GM12878 (cell line): ENCODE measurements around the gene MX1. TPM values are rescaled to one million over a fixed set of nuclear protein-coding genes. Genes with fewer than 3 reads are reported as not detected.

Experiments used
- ATAC-seq: fragments of 200-7000 bp; cut with Tn5 transposase; 3 replicates; pipeline ENCODE4 v1.9.1; 2020; ENCODE audit warnings: mild to moderate bottlenecking, moderate library complexity
- BruUV-seq: library from RNA; stranded (reverse); fragments of 400-500 nt; replicated peaks from 2 replicates; lab custom pipeline; 2021; lab: Mats Ljungman, UMichigan
- CTCF ChIA-PET: fragments of 300-600 bp; sonication (Branson Sonifier 250); formaldehyde crosslinking; extraction: SDS; loops from one replicate; lab custom pipeline; 2021; ENCODE audit warnings: inconsistent platforms; lab: Yijun Ruan, JAX
- POLR2A ChIA-PET: fragments of 350-600 bp; formaldehyde crosslinking; extraction: SDS; loops from one replicate; lab custom pipeline; 2021; ENCODE audit warnings: inconsistent platforms; lab: Charles Lee
- RAD21 ChIA-PET: fragments of 300-600 bp; sonication (Branson Sonifier 250); formaldehyde crosslinking; loops from one replicate; lab custom pipeline; 2023; ENCODE audit warnings: antibody characterized with exemption; ENCODE audit not compliant: unreplicated experiment; lab: Charles Lee
- SMC1A ChIA-PET: fragments of 300-600 bp; sonication (Branson Sonifier 250); formaldehyde crosslinking; loops from one replicate; lab custom pipeline; 2023; ENCODE audit not compliant: unreplicated experiment, uncharacterized antibody; lab: Charles Lee
- DNase-seq: peaks from one replicate; pipeline ENCODE4 v3.0.0-alpha.2; 2011; ENCODE audit warnings: low read depth, low spot score
- FAIRE-seq: peaks from 3 replicates; lab custom pipeline; 2011; peaks lifted over from hg19 to GRCh38; lab: Jason Lieb, UNC
- H2AFZ ChIP-seq: 2 replicates; pipeline ENCODE4 v1.6.0; 2011; ENCODE audit warnings: low read depth, low read length, control low read depth; ENCODE audit not compliant: control insufficient read depth
- H3K27ac ChIP-seq: 2 replicates; pipeline ENCODE4 v1.5.1; 2011; ENCODE audit warnings: control low read depth; ENCODE audit not compliant: control insufficient read depth, insufficient read depth
- H3K27me3 ChIP-seq, 2 experiments: replicated peaks in 1 of 2; 2 replicates each; pipeline versions ENCODE4 v1.6.0 to v1.6.1; 2011; ENCODE audit warnings: low read length in 1 of 2; ENCODE audit not compliant: control insufficient read depth in 2 of 2, insufficient read depth in 2 of 2
- H3K36me3 ChIP-seq, 2 experiments: 2 replicates each; pipeline ENCODE4 v1.5.1; 2011; ENCODE audit warnings: low read length in 1 of 2; ENCODE audit not compliant: control insufficient read depth in 2 of 2, insufficient read depth in 2 of 2
- H3K4me1 ChIP-seq: 2 replicates; pipeline ENCODE4 v1.6.1; 2011; ENCODE audit warnings: mild to moderate bottlenecking, low read length, moderate library complexity, mixed read lengths; ENCODE audit not compliant: control insufficient read depth, insufficient read depth
- H3K4me2 ChIP-seq: 2 replicates; pipeline ENCODE4 v1.6.0; 2011; ENCODE audit warnings: control low read depth; ENCODE audit not compliant: control insufficient read depth, insufficient read depth
- H3K4me3 ChIP-seq: fragments of 200-600 bp; sonication (generic); 2 replicates; pipeline ENCODE4 v1.5.1; 2016
- H3K79me2 ChIP-seq: 2 replicates; pipeline ENCODE4 v1.6.0; 2011; ENCODE audit warnings: low read length; ENCODE audit not compliant: control insufficient read depth, insufficient read depth
- H3K9ac ChIP-seq: 2 replicates; pipeline ENCODE4 v1.8.0; 2011; ENCODE audit warnings: low read length, control low read depth, mixed read lengths; ENCODE audit not compliant: control insufficient read depth, insufficient read depth
- H3K9me3 ChIP-seq: replicated peaks from 3 replicates; pipeline ENCODE4 v1.5.1; 2011; ENCODE audit warnings: mild to moderate bottlenecking, low read length; ENCODE audit not compliant: control insufficient read depth, insufficient read depth
- H4K20me1 ChIP-seq: 2 replicates; pipeline ENCODE4 v1.6.0; 2011; ENCODE audit not compliant: control insufficient read depth, insufficient read depth
- CEBPB ChIP-seq, 2 experiments: fragments of 150-350 bp in 1 of 2; IDR thresholded peaks; 2 replicates each; pipeline ENCODE4 v1.6.1; 2012 to 2014; ENCODE audit warnings: low read depth in 2 of 2, low read length in 2 of 2, borderline replicate concordance in 1 of 2, inconsistent platforms in 1 of 2
- CREM ChIP-seq: IDR thresholded peaks from 2 replicates; pipeline ENCODE4 v1.6.1; 2014; ENCODE audit warnings: antibody characterized with exemption, low read depth
- EGR1 ChIP-seq, 2 experiments: IDR thresholded peaks; 1 replicate in 1 of 2; 2 replicates in 1 of 2; pipeline ENCODE4 v1.6.1; 2011 to 2012; ENCODE audit warnings: low read depth in 2 of 2, low read length in 2 of 2, borderline replicate concordance in 1 of 2, mild to moderate bottlenecking in 1 of 2, moderate library complexity in 1 of 2
- ETV6 ChIP-seq, 2 experiments: fragments of 450-650 bp in 1 of 2; IDR thresholded peaks in 1 of 2; conservative IDR thresholded peaks in 1 of 2; 2 replicates each; pipeline ENCODE4 v1.6.1; 2014; ENCODE audit warnings: antibody characterized with exemption in 1 of 2, borderline replicate concordance in 1 of 2, low read depth in 1 of 2, mild to moderate bottlenecking in 1 of 2, moderate library complexity in 1 of 2
- GATAD2B ChIP-seq: fragments of 450-650 bp; conservative IDR thresholded peaks from 2 replicates; pipeline ENCODE4 v1.6.1; 2017; ENCODE audit warnings: low read depth, mild to moderate bottlenecking, moderate library complexity
- MEF2A ChIP-seq: IDR thresholded peaks from 2 replicates; pipeline ENCODE4 v1.6.1; 2011; ENCODE audit warnings: low read depth, mild to moderate bottlenecking, low read length, moderate library complexity; ENCODE audit not compliant: insufficient read depth
- NBN ChIP-seq: fragments of 450-650 bp; IDR thresholded peaks from 2 replicates; pipeline ENCODE4 v1.6.1; 2016
- PBX3 ChIP-seq: IDR thresholded peaks from 2 replicates; pipeline ENCODE4 v1.6.1; 2011; ENCODE audit warnings: mild to moderate bottlenecking, low read depth, low read length, moderate library complexity; ENCODE audit not compliant: insufficient replicate concordance
- POLR2A ChIP-seq: IDR thresholded peaks from 2 replicates; pipeline ENCODE4 v1.6.1; 2011; ENCODE audit warnings: low read depth, mild to moderate bottlenecking, low read length
- SMAD5 ChIP-seq: IDR thresholded peaks from 2 replicates; pipeline ENCODE4 v1.6.1; 2016; ENCODE audit warnings: antibody characterized with exemption, low read depth
- WGBS: methylation state at CpG from one replicate; pipeline ENCODE4 v1.1.6; 2016; ENCODE audit warnings: low lambda C conversion rate; ENCODE audit not compliant: insufficient replicate concordance, insufficient coverage; ENCODE audit errors: missing lambda C conversion rate; 5-methylcytosine and 5-hydroxymethylcytosine counted together
- in situ Hi-C: fragments of 300-500 bp; cut with MboI; formaldehyde crosslinking; loops from 9 replicates; pipeline ENCODE4 v1.14.3; 2018; ENCODE audit warnings: mixed read lengths
- intact Hi-C: fragments of 100-400 bp; cut with micrococcal nuclease; formaldehyde crosslinking; loops from one replicate; pipeline ENCODE4 v1.14.2; 2022; ENCODE audit not compliant: unreplicated experiment
- polyA plus RNA-seq, 11 experiments: library from polyadenylated mRNA; depleted of rRNA in 4 of 11; unstranded in 6 of 11; stranded (reverse) in 5 of 11; fragments of >200 nt; fragmentation: Nextera tagmentation in 4 of 11; fragmentation: Illumina TruSeq in 1 of 11; extraction: Ambion mirVana in 4 of 11; extraction: Trizol in 1 of 11; gene quantifications; 1 replicate in 1 of 11; 2 replicates in 10 of 11; pipeline versions ENCODE4 v1.2.1 to v1.2.3, GENCODE V29; 2011 to 2016; ENCODE audit warnings: inconsistent platforms in 2 of 11, missing spikeins in 2 of 11, low read depth in 1 of 11
- total RNA-seq, 4 experiments: library from RNA; depleted of rRNA in 3 of 4; stranded (reverse); fragments of >200 nt in 3 of 4; fragmentation: Illumina TruSeq in 1 of 4; extraction: Trizol in 1 of 4; gene quantifications; 2 replicates each; pipeline versions ENCODE4 v1.2.1 to v1.2.3, GENCODE V29; 2013 to 2021

MX1 gene
- total and polyA plus RNA-seq, 10 of the 15 experiments (the other 5 are each of a cell fraction or from before 2014, with no cell fraction given), result 75.9 to 385 (median 302) TPM

- POLR2A ChIA-PET, result no interaction called here
- CTCF ChIA-PET, result interaction anchor here (0.5 to 1.6 kb wide), 2 partner anchors 211 to 622 kb away, joined by 3 to 6 read pairs; no protein-coding TSS in a partner anchor
- Histone ChIP-seq H3K4me2 (no peak overlapping the region), H2AFZ (no peak overlapping the region), H3K36me3 (no peaks in the 10 kb centered on the region), H3K4me3 (no peak overlapping the region), H3K27ac (no peak overlapping the region), H3K79me2 (no peaks in the 10 kb centered on the region), H4K20me1 (no peaks in the 10 kb centered on the region), H3K9ac (no peak overlapping the region), H3K27me3 (no peaks in the 10 kb centered on the region; a peak in 2 of 4 replicates), H3K9me3 (no peaks in the 10 kb centered on the region), H3K4me1 (no peaks in the 10 kb centered on the region)
- FAIRE-seq (no peak), DNase-seq (no peak), ATAC-seq (no peak)
- RAD21 ChIA-PET, result no interaction called here
- intact Hi-C loops (no loop called here), in situ Hi-C loops (no loop called here)
- SMC1A ChIA-PET, result no interaction called here
- TF ChIP-seq MEF2A, result no peak
- TF ChIP-seq GATAD2B, result no peak
- no peak for TF ChIP-seq NBN
- no peak for TF ChIP-seq SMAD5
- no peak for TF ChIP-seq PBX3
- no peak for TF ChIP-seq CREM
- TF ChIP-seq EGR1 (IDR thresholded peaks at IDR 0.05; ENCODE audit: borderline replicate concordance in 1 of 2, low read depth in 2 of 2, low read length in 2 of 2), result no peak
- TF ChIP-seq ETV6 (conservative IDR thresholded peaks at IDR 0.05 in 1 of 2, IDR thresholded peaks at IDR 0.05 in 1 of 2; ENCODE audit: borderline replicate concordance in 1 of 2, low read depth in 1 of 2), result no peak
- no peak for TF ChIP-seq POLR2A
- no peak for TF ChIP-seq CEBPB (IDR thresholded peaks at IDR 0.05; ENCODE audit: borderline replicate concordance in 1 of 2, low read depth in 2 of 2, low read length in 2 of 2)
- 48% methylated on average over 16 of the region's 16 CpGs for WGBS
- no TSS peak for BruUV-seq
These were observed 68.2 kb downstream of the MX1 start for GRCh38 chr21:41494242-41494641.
